Measurements from ENCODE around the gene MAP1LC3B2. TPM values are rescaled to one million over a fixed set of nuclear protein-coding genes. Genes with fewer than 3 reads are reported as not detected.

The MAP1LC3B2 gene
- total RNA-seq, 1 donor from 2014 or later, result 0.79 TPM

DNA sequence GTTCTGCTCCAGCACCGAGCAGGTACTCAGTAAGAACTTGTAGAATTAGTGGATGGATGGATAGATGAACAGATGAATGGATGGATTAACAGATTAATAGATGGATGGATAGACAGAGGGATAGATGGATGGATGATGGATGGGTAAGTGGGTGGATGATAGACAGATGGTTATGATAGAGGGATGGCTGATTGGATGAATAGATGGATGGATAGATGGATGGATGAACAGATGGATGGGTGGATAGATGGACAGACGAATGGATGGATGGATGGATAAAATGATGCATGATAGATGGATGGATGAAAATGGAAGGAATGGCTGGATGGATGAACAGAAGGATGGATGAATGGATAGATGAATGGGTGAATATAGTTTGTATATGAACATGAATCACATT is 8.0 kb upstream of the MAP1LC3B2 start:
- H3K36me3 ChIP-seq (ENCODE audit: control insufficient read depth, insufficient read depth, low read length), result no peaks in the 10 kb centered on the region

DNA sequence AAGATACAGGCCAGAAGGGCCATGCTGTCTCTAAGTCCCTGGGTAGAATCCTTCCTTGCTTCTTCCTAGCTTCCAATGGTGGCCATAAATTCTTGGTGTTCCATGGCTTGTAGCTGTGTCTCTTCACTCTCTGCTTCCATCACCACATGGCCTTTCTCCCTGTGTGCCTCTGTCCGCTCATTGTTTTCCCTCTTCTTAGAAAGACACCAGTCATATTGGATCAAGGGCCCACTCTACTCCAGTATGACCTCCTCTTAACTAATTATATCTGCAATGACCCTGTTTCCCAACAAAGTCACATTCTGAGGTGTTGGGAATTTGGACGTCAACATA is 7.6 kb upstream of the MAP1LC3B2 start:
- no peak overlapping the region for H3K4me3 ChIP-seq (ENCODE audit: low read depth, low read length)
- TF ChIP-seq, protein P1, sequence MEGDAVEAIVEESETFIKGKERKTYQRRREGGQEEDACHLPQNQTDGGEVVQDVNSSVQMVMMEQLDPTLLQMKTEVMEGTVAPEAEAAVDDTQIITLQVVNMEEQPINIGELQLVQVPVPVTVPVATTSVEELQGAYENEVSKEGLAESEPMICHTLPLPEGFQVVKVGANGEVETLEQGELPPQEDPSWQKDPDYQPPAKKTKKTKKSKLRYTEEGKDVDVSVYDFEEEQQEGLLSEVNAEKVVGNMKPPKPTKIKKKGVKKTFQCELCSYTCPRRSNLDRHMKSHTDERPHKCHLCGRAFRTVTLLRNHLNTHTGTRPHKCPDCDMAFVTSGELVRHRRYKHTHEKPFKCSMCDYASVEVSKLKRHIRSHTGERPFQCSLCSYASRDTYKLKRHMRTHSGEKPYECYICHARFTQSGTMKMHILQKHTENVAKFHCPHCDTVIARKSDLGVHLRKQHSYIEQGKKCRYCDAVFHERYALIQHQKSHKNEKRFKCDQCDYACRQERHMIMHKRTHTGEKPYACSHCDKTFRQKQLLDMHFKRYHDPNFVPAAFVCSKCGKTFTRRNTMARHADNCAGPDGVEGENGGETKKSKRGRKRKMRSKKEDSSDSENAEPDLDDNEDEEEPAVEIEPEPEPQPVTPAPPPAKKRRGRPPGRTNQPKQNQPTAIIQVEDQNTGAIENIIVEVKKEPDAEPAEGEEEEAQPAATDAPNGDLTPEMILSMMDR (IDR thresholded peaks at IDR 0.05; ENCODE audit: insufficient read depth, low read length, severe bottlenecking), result no peak
- DNase-seq (ENCODE audit: low read depth), result no peak
- H3K27me3 ChIP-seq (ENCODE audit: control insufficient read depth, insufficient read depth, low read length), result no peaks in the 10 kb centered on the region
- FAIRE-seq, result no peak
- H3K36me3 ChIP-seq (ENCODE audit: control insufficient read depth, insufficient read depth, low read length), result no peaks in the 10 kb centered on the region

More for the DNA sequence above, 8.0 kb upstream of the MAP1LC3B2 start:
- no peak overlapping the region for H3K4me3 ChIP-seq (ENCODE audit: low read depth, low read length)
- DNase-seq (ENCODE audit: low read depth) (no peak), FAIRE-seq (no peak)
- TF ChIP-seq, protein P1 (IDR thresholded peaks at IDR 0.05; ENCODE audit: insufficient read depth, low read length, severe bottlenecking), result no peak
- no peaks in the 10 kb centered on the region for H3K27me3 ChIP-seq (ENCODE audit: control insufficient read depth, insufficient read depth, low read length)

DNA sequence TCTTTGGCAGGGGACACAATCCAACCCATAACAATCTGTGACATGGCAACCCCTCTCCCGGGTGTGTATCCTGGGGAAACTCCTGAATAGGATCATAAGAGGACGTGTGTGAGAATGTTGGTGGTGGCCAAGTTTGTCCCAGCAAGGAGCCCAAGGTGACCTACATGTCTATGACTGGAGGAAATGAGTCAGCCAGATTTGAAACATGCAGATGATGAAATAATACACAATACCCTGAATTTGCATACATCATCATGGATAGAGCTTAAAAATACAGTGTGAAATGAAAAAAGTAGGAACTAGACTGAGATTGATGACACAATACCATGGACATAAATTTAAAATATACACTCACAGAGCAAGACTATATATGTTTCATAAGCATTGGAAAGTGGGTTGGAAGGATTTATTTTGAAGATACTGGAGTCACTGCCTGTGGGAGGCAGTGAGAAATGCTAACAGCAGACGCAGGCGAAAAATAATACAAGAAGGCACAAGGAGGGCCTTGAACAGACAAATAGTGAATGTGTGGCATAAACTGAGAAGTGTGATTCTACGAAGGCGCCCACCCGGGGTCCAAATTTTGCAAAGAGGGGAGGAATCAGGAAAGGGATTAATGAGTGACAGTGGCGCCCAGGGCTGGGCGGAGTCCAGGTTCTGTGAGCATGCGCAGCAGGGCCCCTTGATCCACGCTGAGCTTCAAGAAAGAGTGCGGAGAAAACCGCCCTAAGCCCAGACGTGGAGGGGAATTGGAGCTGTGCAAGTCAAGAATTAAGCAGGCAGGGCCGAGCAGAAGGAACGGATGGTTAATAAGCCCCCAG is 7.0 kb upstream of the MAP1LC3B2 start:
- H3K4me3 ChIP-seq (ENCODE audit: low read depth, low read length), result no peak overlapping the region
- TF ChIP-seq, protein P1 (IDR thresholded peaks at IDR 0.05; ENCODE audit: insufficient read depth, low read length, severe bottlenecking), result no peak
- H3K27me3 ChIP-seq (ENCODE audit: control insufficient read depth, insufficient read depth, low read length), result no peaks in the 10 kb centered on the region
- FAIRE-seq (no peak), DNase-seq (ENCODE audit: low read depth) (peak; percentile 66)
- no peaks in the 10 kb centered on the region for H3K36me3 ChIP-seq (ENCODE audit: control insufficient read depth, insufficient read depth, low read length)

DNA sequence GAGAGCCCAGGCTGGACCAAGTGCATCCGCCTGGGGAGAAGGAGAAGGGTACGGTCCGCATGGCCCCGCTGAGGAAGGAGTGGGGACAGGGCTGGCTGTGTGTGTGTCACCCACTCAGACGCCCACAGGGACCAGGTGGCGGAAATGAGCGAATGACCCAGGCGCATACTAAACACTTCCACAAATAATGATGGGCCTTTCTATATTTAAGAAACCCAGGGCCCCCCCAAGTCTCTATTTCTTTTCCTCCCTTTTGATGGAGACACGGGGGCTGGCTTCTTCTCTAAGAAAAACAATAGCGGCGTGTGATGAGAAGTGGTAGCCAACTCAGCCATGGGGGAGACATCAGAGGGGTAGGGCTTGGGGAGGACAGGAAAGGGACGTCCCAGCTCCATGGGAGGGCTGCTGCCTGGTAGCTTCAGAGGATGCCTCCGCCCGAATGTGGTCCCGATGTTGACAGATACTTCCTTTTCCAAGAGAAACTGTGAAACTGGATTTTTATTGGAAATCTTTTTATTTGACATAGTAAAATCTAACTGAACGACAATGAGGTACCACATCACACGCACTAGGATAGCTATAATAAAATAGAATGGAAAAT is 6.3 kb upstream of the MAP1LC3B2 start:
- FAIRE-seq, result no peak

DNA sequence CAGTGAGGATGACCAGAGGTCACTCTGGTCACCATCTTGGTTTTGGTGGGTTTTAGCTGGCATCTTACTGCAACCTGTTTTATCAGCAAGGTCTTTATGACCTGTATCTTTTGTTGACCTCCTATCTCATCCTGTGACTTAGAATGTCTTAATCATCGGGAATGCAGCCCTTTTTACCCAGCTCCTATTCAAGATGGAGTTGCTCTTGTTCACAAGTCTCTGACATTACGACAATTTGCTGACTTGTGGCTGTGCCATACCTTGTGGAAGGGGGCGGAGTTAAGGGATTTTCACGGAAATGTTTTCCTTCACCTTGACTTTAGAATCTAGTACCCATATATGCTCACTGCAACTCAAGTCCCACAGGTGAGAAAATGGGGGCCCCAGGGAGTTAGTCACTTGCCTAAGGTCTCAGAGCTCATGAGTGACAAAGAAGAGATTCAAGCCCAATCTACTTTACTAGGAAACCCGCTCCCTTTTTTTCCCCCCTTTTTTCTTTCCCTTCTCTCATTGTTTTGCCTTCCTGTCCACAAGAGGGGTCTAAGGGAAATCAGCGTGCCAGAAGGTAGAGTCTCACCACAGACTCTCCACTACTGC is 2.7 kb upstream of the MAP1LC3B2 start:
- FAIRE-seq (no peak), DNase-seq (ENCODE audit: low read depth) (no peak)
- no peaks in the 10 kb centered on the region for H3K27me3 ChIP-seq (ENCODE audit: control insufficient read depth, insufficient read depth, low read length)
- H3K4me3 ChIP-seq (ENCODE audit: low read depth, low read length), result no peak overlapping the region
- TF ChIP-seq, protein P1 (IDR thresholded peaks at IDR 0.05; ENCODE audit: insufficient read depth, low read length, severe bottlenecking), result no peak
- no peaks in the 10 kb centered on the region for H3K36me3 ChIP-seq (ENCODE audit: control insufficient read depth, insufficient read depth, low read length)

More for the DNA sequence above, 6.3 kb upstream of the MAP1LC3B2 start:
- Histone ChIP-seq H3K4me3 (ENCODE audit: low read depth, low read length) (no peak overlapping the region), H3K36me3 (ENCODE audit: control insufficient read depth, insufficient read depth, low read length) (no peaks in the 10 kb centered on the region), H3K27me3 (ENCODE audit: control insufficient read depth, insufficient read depth, low read length) (no peaks in the 10 kb centered on the region)
- TF ChIP-seq, protein P1 (IDR thresholded peaks at IDR 0.05; ENCODE audit: insufficient read depth, low read length, severe bottlenecking), result no peak
- DNase-seq (ENCODE audit: low read depth), result no peak

Measured in bronchial epithelial cell (primary cell).